ENCODE measurements around the gene PDSS2.

Gene PDSS2

DNA sequence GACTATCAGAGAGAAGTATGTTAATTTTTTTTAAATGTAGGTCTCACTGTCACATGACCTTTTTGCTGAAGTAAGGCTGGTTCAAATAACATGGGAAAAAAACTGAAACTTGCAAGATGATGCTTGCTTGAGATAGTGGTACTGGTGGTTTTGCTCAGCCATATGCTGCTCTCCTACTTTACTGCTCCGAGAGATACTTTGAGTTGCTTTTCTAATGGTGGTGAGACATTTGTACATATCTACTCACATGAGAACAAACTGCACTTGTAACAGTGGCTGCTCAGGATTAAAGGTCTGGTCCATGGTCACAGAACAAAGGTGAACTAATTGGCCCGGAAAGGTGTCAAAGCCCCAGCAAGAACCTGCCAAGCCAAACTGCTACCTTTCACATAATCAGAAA is 237.8 kb downstream of the PDSS2 start:
- Histone ChIP-seq H3K9me3 (ENCODE audit: control insufficient read depth, insufficient read depth, low read length) (no peaks in the 10 kb centered on the region), H3K27me3 (ENCODE audit: control insufficient read depth, insufficient read depth, low read length) (no peaks in the 10 kb centered on the region), H3K36me3 (ENCODE audit: control insufficient read depth, insufficient read depth, low read length) (no peaks in the 10 kb centered on the region), H3K4me3 (ENCODE audit: low read length) (no peak overlapping the region), H3K27ac (ENCODE audit: low read length) (no peak overlapping the region), H3K4me1 (ENCODE audit: control insufficient read depth, insufficient read depth, low read length) (0 out of 2 replicates have a peak, but pooled peaks cover 1% of the 10 kb centered on the region)
- no peak for DNase-seq (ENCODE audit: low read depth, low spot score)
- WGBS (ENCODE audit: insufficient coverage, insufficient read length), result no CpG with 5 or more reads among the region's 2 CpGs

GRCh38 chr6:107219851-107220250 is 239.5 kb downstream of the PDSS2 start:
- Histone ChIP-seq H3K9me3 (ENCODE audit: control insufficient read depth, insufficient read depth, low read length) (no peaks in the 10 kb centered on the region), H3K27ac (ENCODE audit: low read length) (no peak overlapping the region), H3K27me3 (ENCODE audit: control insufficient read depth, insufficient read depth, low read length) (no peaks in the 10 kb centered on the region), H3K4me3 (ENCODE audit: low read length) (no peak overlapping the region), H3K36me3 (ENCODE audit: control insufficient read depth, insufficient read depth, low read length) (no peaks in the 10 kb centered on the region), H3K4me1 (ENCODE audit: control insufficient read depth, insufficient read depth, low read length) (0 out of 2 replicates have a peak, but pooled peaks cover 1% of the 10 kb centered on the region)
- DNase-seq (ENCODE audit: low read depth, low spot score), result no peak
- 100% methylated on average over 1 of the region's 4 CpGs for WGBS (ENCODE audit: insufficient coverage, insufficient read length)

DNA sequence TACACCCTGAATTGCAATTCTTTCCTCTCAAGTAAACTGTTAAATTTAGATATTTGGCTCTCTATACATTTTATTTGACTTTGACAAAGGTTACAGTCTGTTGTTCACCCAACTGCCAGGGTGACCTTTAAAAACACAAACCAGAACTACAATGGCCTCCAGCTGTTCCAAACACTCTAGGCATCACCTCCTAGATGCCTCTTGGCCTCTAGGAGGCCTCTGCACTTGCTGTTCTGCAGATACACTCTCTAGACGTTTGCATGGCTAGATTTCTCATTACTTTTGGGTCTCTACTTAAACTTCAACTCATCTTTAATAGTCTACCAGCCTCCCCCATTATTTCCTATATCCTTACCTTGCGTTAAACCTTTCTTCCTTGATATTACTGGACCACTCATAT is 241.2 kb downstream of the PDSS2 start:
- Histone ChIP-seq H3K36me3 (ENCODE audit: control insufficient read depth, insufficient read depth, low read length) (no peaks in the 10 kb centered on the region), H3K27ac (ENCODE audit: low read length) (no peak overlapping the region), H3K4me3 (ENCODE audit: low read length) (no peak overlapping the region), H3K27me3 (ENCODE audit: control insufficient read depth, insufficient read depth, low read length) (no peaks in the 10 kb centered on the region), H3K4me1 (ENCODE audit: control insufficient read depth, insufficient read depth, low read length) (0 out of 2 replicates have a peak, but pooled peaks cover 1% of the 10 kb centered on the region), H3K9me3 (ENCODE audit: control insufficient read depth, insufficient read depth, low read length) (no peaks in the 10 kb centered on the region)
- DNase-seq (ENCODE audit: low read depth, low spot score), result no peak
- no CpG with 5 or more reads among the region's 2 CpGs for WGBS (ENCODE audit: insufficient coverage, insufficient read length)

- no peaks in the 10 kb centered on the region for H3K9me3 ChIP-seq (ENCODE audit: control insufficient read depth, insufficient read depth, low read length)
- no peak overlapping the region for H3K4me3 ChIP-seq (ENCODE audit: low read length)
- no peaks in the 10 kb centered on the region for H3K36me3 ChIP-seq (ENCODE audit: control insufficient read depth, insufficient read depth, low read length)
- 0 out of 2 replicates have a peak, but pooled peaks cover 1% of the 10 kb centered on the region for H3K4me1 ChIP-seq (ENCODE audit: control insufficient read depth, insufficient read depth, low read length)
- DNase-seq (ENCODE audit: low read depth, low spot score), result no peak
- no peaks in the 10 kb centered on the region for H3K27me3 ChIP-seq (ENCODE audit: control insufficient read depth, insufficient read depth, low read length)
- H3K27ac ChIP-seq (ENCODE audit: low read length), result no peak overlapping the region
These were observed 242.1 kb downstream of the PDSS2 start for GRCh38 chr6:107217248-107217647.

GRCh38 chr6:107216197-107216933 is 243.0 kb downstream of the PDSS2 start:
- no CpG with 5 or more reads among the region's 8 CpGs for WGBS (ENCODE audit: insufficient coverage, insufficient read length)
- H3K9me3 ChIP-seq (ENCODE audit: control insufficient read depth, insufficient read depth, low read length), result no peaks in the 10 kb centered on the region
- no peaks in the 10 kb centered on the region for H3K27me3 ChIP-seq (ENCODE audit: control insufficient read depth, insufficient read depth, low read length)

DNA sequence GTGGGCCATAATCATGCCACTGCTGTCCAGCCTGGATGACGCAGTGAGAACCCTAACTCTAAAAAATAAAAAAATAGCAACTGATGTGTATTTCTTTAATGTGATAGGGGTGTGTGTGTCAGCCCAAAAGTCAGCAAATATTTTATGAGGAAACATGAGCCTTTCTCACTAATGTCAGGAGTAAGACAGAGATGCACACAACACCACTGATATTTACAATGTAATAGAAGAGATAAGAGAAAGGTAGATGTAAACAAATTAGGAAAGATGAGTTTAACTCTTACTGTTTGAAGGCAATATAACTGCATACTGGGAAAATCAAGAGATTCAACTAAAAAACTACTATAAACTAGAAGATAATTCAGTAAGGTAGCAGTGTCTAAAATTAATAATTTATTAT is 244.0 kb downstream of the PDSS2 start:
- Histone ChIP-seq H3K27me3 (ENCODE audit: control insufficient read depth, insufficient read depth, low read length) (no peaks in the 10 kb centered on the region), H3K27ac (ENCODE audit: low read length) (no peak overlapping the region), H3K4me3 (ENCODE audit: low read length) (no peak overlapping the region), H3K36me3 (ENCODE audit: control insufficient read depth, insufficient read depth, low read length) (no peaks in the 10 kb centered on the region), H3K4me1 (ENCODE audit: control insufficient read depth, insufficient read depth, low read length) (no peaks in the 10 kb centered on the region), H3K9me3 (ENCODE audit: control insufficient read depth, insufficient read depth, low read length) (no peaks in the 10 kb centered on the region)
- no peak for DNase-seq (ENCODE audit: low read depth, low spot score)
- WGBS (ENCODE audit: insufficient coverage, insufficient read length), result no CpG with 5 or more reads among the region's 1 CpG

More at GRCh38 chr6:107216197-107216933, 243.0 kb downstream of the PDSS2 start:
- Histone ChIP-seq H3K36me3 (ENCODE audit: control insufficient read depth, insufficient read depth, low read length) (no peaks in the 10 kb centered on the region), H3K4me1 (ENCODE audit: control insufficient read depth, insufficient read depth, low read length) (no peaks in the 10 kb centered on the region), H3K27ac (ENCODE audit: low read length) (no peak overlapping the region), H3K4me3 (ENCODE audit: low read length) (no peak overlapping the region)
- no peak for DNase-seq (ENCODE audit: low read depth, low spot score)

- H3K27me3 ChIP-seq (ENCODE audit: control insufficient read depth, insufficient read depth, low read length), result no peaks in the 10 kb centered on the region
- H3K4me1 ChIP-seq (ENCODE audit: control insufficient read depth, insufficient read depth, low read length), result no peaks in the 10 kb centered on the region
- no peak overlapping the region for H3K4me3 ChIP-seq (ENCODE audit: low read length)
- no peak overlapping the region for H3K27ac ChIP-seq (ENCODE audit: low read length)
- DNase-seq (ENCODE audit: low read depth, low spot score), result no peak
- H3K36me3 ChIP-seq (ENCODE audit: control insufficient read depth, insufficient read depth, low read length), result no peaks in the 10 kb centered on the region
- H3K9me3 ChIP-seq (ENCODE audit: control insufficient read depth, insufficient read depth, low read length), result no peaks in the 10 kb centered on the region
These were observed 244.7 kb downstream of the PDSS2 start for GRCh38 chr6:107214655-107215054.

DNA sequence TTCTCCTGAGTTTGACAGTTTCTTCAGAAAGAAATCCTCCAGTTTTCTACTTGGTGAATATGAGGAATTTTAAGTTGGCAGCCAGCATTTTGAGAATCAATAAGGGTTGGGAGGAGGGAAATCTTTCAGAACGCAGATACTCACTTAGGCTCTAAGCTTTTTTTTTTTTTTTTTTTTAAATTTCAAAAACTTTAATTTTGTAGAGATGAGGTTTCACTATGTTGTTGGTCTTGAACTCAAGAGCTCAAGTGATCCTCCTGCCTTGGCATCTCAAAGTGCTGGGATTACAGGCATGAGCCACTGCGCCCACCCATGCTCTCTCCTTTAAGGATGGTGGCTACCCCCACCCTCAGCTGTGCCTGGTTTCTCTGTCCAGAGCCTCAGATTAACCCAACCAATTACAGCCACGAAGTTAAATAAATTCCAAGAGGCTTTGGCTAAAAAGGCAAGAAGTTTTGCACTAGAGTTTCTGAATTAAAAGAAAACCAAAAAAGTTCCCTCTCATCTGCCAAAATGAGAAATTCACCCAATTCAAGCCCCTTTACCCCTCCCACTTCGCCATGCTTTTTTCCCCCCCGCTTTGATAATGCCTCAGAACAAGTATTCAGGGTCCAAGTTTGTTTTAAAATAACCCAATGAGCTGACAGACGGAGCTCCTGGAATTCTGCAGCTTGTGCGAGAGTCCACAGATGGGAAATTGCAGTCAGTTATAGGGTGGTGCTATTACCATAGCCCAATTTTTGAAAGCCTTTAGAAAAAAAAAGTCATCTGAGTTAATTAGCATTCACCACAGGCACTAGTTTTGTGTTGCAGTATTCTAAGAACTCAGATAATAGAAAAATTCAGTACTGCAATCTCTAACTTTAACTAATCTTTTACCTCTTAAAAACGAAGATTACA is 249.7 kb downstream of the PDSS2 start:
- Histone ChIP-seq H3K4me1 (ENCODE audit: control insufficient read depth, insufficient read depth, low read length) (no peaks in the 10 kb centered on the region), H3K4me3 (ENCODE audit: low read length) (no peak overlapping the region), H3K27me3 (ENCODE audit: control insufficient read depth, insufficient read depth, low read length) (no peaks in the 10 kb centered on the region), H3K9me3 (ENCODE audit: control insufficient read depth, insufficient read depth, low read length) (no peaks in the 10 kb centered on the region), H3K27ac (ENCODE audit: low read length) (no peak overlapping the region), H3K36me3 (ENCODE audit: control insufficient read depth, insufficient read depth, low read length) (no peaks in the 10 kb centered on the region)
- WGBS (ENCODE audit: insufficient coverage, insufficient read length), result no CpG with 5 or more reads among the region's 8 CpGs
- no peak for DNase-seq (ENCODE audit: low read depth, low spot score)

GRCh38 chr6:107207251-107207873 is 252.0 kb downstream of the PDSS2 start:
- no peaks in the 10 kb centered on the region for H3K36me3 ChIP-seq (ENCODE audit: control insufficient read depth, insufficient read depth, low read length)
- DNase-seq (ENCODE audit: low read depth, low spot score), result no peak
- H3K9me3 ChIP-seq (ENCODE audit: control insufficient read depth, insufficient read depth, low read length), result no peaks in the 10 kb centered on the region
- no CpG with 5 or more reads among the region's 4 CpGs for WGBS (ENCODE audit: insufficient coverage, insufficient read length)
- H3K27ac ChIP-seq (ENCODE audit: low read length), result no peak overlapping the region
- H3K27me3 ChIP-seq (ENCODE audit: control insufficient read depth, insufficient read depth, low read length), result no peaks in the 10 kb centered on the region
- no peaks in the 10 kb centered on the region for H3K4me1 ChIP-seq (ENCODE audit: control insufficient read depth, insufficient read depth, low read length)
- no peak overlapping the region for H3K4me3 ChIP-seq (ENCODE audit: low read length)

DNA sequence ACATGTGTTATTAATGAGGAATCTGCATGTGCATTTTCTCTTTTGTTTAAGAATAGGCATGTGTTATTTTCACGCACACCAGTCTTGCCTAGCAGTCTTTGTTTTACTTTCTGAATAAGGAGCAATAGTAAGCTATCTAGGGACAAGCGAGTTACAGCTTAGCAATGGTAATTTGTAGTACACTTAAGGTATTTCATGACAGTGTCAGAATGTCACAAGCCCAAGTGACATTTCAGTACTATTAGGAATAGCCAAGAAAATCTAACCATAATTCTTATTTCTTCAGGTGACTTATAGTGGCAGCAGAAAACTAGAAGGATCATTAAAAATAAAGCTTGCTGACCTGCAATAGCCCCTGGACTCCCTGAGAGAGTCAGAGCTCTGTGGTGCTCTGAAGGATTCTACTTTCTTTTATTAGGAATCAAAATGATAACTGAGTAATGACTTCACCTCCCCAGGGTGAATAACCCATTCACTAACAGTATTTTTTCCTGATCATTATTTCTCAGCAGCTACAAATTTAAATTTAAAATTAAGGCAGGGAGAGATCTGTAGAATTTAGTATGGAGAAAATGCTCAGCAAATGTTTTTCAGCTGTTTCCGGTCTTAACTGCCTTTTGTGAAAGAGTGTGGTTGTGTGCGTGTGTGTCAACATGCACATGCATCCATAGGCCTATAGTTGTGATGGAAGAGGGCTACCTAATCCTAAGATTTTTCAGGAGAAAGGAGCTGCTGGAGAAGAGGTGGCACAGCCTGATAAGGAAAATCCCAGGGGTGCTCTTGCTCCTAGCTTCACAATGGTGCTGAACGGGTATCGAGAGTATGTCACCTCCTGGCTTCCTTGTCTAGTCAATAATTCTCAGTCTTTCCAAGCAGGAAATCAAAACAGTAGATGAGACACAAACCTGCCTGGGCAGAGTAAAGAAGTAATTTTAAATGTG is 254.0 kb downstream of the PDSS2 start:
- no peak for DNase-seq (ENCODE audit: low read depth, low spot score)
- H3K4me3 ChIP-seq (ENCODE audit: low read length), result no peak overlapping the region
- no peak overlapping the region for H3K27ac ChIP-seq (ENCODE audit: low read length)
- H3K4me1 ChIP-seq (ENCODE audit: control insufficient read depth, insufficient read depth, low read length), result no peaks in the 10 kb centered on the region
- H3K9me3 ChIP-seq (ENCODE audit: control insufficient read depth, insufficient read depth, low read length), result no peaks in the 10 kb centered on the region
- H3K36me3 ChIP-seq (ENCODE audit: control insufficient read depth, insufficient read depth, low read length), result no peaks in the 10 kb centered on the region
- H3K27me3 ChIP-seq (ENCODE audit: control insufficient read depth, insufficient read depth, low read length), result no peaks in the 10 kb centered on the region
- no CpG with 5 or more reads among the region's 6 CpGs for WGBS (ENCODE audit: insufficient coverage, insufficient read length)

Measured in iPS DF 6.9 (cell line).